ENCODE results near the gene ZP4.
A peak's percentile ranks its signal among the peaks of the same experiment; 100 is the strongest.

DNA sequence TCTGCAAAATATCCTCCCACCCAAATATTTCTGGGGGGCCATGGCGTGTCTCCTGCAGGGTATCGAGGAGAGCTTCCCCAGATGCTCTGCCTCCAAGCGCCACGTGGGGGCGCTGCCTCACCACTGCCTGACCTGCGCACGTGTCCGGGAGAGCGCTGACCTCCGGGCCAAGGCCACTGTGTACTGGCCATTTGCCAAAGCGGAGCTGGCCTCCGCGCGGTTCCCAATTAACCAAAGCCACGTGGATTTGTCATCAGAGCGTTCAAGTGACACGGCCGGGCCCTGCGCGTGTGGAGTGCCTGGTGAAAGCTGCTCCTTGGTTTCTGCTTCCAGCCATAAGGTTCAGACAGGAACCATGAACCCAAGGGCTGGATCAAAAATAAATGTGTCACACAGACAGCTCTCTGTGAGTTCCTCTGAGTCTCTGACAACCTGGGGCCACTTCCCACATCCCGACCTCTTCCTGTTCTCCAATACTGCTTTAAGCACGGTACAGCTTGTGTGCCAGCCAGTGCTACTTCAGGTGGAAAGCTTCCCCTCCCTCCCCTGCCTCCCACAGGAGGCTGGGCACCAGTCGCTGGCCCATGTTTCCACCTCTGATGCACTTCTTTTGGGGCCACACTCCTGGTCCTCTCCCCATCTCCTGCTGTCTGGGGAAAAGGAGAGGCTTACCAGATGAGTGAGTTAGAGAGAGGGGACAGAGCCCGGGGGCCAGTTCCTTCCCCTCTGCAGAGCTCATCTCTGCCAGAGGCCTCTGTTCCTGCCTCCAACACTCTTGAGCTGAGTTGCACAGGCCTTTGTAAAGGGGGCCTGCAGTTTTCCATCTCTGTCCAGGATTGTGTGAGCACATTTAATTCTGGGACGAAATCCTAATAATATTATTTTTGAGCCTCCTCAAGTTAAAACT is 26.1 kb downstream of the ZP4 start:
- TF ChIP-seq, protein P1, sequence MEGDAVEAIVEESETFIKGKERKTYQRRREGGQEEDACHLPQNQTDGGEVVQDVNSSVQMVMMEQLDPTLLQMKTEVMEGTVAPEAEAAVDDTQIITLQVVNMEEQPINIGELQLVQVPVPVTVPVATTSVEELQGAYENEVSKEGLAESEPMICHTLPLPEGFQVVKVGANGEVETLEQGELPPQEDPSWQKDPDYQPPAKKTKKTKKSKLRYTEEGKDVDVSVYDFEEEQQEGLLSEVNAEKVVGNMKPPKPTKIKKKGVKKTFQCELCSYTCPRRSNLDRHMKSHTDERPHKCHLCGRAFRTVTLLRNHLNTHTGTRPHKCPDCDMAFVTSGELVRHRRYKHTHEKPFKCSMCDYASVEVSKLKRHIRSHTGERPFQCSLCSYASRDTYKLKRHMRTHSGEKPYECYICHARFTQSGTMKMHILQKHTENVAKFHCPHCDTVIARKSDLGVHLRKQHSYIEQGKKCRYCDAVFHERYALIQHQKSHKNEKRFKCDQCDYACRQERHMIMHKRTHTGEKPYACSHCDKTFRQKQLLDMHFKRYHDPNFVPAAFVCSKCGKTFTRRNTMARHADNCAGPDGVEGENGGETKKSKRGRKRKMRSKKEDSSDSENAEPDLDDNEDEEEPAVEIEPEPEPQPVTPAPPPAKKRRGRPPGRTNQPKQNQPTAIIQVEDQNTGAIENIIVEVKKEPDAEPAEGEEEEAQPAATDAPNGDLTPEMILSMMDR (conservative IDR thresholded peaks at IDR 0.05): peak; percentile 99
- TF ChIP-seq ZFX (IDR thresholded peaks at IDR 0.05): no peak

Data from C4-2B (cell line).